ENCODE data around the gene TMEM250. TPM values are rescaled to one million over a fixed set of nuclear protein-coding genes. Genes with fewer than 3 reads are reported as not detected.

TMEM250 gene
- total and polyA plus RNA-seq, 9 of the 15 experiments (the other 6 are each of a cell fraction or from before 2014, with no cell fraction given) = 0.32 to 44.6 (median 12.2) TPM

DNA sequence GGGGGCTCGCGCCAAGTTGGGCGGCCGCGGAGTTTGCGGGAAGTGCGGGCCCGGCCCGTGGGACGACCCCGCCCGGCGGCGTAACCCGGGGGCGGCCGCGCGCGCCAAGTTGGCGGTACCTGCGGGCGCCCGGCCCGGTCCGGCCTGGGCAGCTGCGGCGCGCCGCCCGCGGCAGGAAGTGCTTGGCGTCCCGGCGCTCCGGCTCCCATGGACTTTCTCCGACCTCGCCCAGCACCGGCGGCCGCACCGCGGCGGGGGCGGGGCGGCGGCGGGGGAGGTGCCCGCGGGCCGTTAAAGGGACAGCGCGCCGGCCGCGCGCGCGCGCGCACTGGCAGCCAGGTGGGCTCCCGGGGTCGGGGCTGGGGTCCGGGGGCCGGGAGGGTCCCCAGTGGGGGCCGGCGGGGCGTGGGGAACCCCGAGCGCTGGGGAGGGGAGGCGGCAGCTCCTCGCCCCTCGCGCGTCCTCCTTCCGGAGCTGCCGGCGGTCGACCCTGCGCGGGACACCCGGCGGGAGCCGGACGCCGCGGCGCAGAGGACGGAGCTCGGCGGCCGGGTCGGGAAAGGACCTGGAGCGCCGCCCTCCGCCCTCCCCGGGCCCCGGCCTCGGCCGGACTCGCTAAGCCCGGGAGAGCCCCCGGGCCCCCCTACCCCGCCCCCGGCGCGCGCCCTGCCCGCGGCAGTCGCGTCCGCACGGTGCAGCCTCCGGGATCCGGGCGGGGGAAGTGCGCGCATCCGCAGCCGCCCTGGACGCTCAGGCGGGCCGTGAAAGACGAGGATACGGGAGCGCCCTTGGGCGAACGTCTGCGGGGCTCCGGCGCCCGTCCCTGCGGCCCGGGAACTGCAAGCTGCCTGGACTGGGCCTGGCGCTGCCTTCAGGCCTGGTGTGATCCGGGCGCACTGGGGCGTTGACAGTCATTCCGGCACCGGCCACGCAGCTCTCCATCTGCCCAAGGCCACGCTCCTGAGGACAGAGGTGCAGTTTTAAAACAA is 23.3 kb downstream of the TMEM250 start, which contains the start of gene NACC2 (continued):
- TF ChIP-seq TAF1 (IDR thresholded peaks at IDR 0.05; ENCODE audit: control insufficient read depth, extremely low read depth, insufficient read depth, low read length, severe bottlenecking) = peak; percentile 67

DNA sequence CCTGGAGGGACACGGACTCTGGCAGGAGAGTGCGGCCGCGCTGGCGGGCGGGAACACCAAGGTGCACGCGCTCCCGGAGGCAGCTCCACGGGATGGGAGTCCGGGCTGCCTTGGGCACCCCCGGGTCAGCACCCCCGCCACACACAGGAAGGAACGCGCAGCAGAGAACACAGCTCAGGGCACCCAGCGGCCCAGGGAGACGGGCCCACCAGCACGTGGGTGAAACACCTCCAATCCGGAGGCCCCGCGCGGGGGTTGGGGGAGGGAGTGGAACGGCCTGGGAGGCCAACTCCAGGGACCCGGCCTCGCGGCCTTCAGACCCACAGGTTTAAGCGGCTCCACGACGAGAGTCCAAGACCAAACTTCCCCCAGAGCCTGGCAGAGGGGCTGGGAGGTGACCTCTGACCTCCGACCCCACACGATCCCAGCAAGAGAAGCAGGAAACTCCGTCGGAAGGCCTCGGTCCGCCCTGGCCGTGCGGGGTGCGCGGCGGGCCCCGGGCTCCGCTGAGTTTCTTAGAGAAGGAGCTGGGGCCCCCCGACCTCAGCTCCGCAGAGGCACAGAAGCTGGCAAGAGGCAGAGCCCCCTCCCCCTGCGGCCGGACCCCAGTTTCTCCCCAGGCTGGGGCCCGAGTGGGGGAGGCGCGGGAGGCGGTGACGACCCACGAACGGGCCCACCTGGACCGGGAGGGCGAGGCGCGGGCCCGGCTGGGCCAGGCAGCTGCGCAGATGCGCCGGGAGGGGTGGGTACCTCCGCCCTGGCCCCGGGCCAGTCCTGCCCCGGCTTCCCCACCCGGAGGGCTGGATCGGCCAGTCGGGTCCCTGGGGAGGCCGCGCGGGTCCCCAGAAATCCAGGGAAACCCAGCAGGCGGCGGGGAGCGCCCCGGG is 24.4 kb downstream of the TMEM250 start:
- intact Hi-C loops (cut with micrococcal nuclease) = loop anchor here (2.0 to 10.0 kb wide), 2 partner anchors 15 to 129 kb away; partner anchors contain the start of gene UBAC1
- Histone ChIP-seq H3K79me2 (ENCODE audit: control insufficient read depth, insufficient read depth, low read length) (peaks cover 55% of the 10 kb centered on the region), H3K9me1 (ENCODE audit: control insufficient read depth, insufficient read depth, low read length) (no peaks in the 10 kb centered on the region), H3K4me1 (replicated peaks in 1 of 2; ENCODE audit: control insufficient read depth in 2 of 2, insufficient read depth in 2 of 2, low read length in 2 of 2) (peaks cover 20 to 70% of the 10 kb centered on the region in 2 experiments; a peak in 4 of 5 replicates), H4K20me1 (replicated peaks; ENCODE audit: control insufficient read depth, insufficient read depth, low read length) (peaks cover 13% of the 10 kb centered on the region; the same call in 1 of the 2 replicates), H3K27ac (ENCODE audit: extremely low read depth, low read depth, low read length) (peak overlapping the region; percentile 93), H3K36me3 (ENCODE audit: control insufficient read depth, insufficient read depth, low read length) (peaks cover 22% of the 10 kb centered on the region; the same call in 2 of the 3 replicates), H2AFZ (ENCODE audit: low read depth, low read length) (peak overlapping the region; percentile 62; the same call in 1 of the 2 replicates), H3K9me3 (replicated peaks; ENCODE audit: control insufficient read depth, insufficient read depth, low read depth, low read length) (no peaks in the 10 kb centered on the region), H3K4me3 (peak overlapping the region; percentile 70), H3K9ac (ENCODE audit: insufficient read depth in 1 of 2, low read depth in 2 of 2, low read length in 2 of 2) (peak overlapping the region; percentile 78 to 98), H3K4me2 (ENCODE audit: insufficient read depth, low read length) (peak overlapping the region; percentile 84), H3K27me3 (ENCODE audit: control insufficient read depth in 2 of 2, insufficient read depth in 2 of 2, low read length in 2 of 2) (no peaks in the 10 kb centered on the region)
- peak; percentile 69 for ATAC-seq
- no TSS peak for BruUV-seq (replicated peaks)
- in situ Hi-C loops (cut with MboI) = no loop called here
- WGBS (ENCODE audit: insufficient coverage, low coverage, missing lambda C conversion rate) = under 1% methylated on average over 51 of the region's 74 CpGs
- no peak for FAIRE-seq
- CTCF ChIA-PET (ENCODE audit: low intra/inter-chr PET ratio) = no interaction called here
- POLR2A ChIA-PET = interaction anchor here (0.6 to 2.1 kb wide), 9 partner anchors 8 to 135 kb away, joined by 3 to 9 read pairs (median 3); no protein-coding TSS in a partner anchor
- peak; percentile 78 to 87 (median 86) for DNase-seq (ENCODE audit: extremely low read depth in 1 of 4, low spot score in 3 of 4)
- no peak for TF ChIP-seq PHF20 (IDR thresholded peaks at IDR 0.05; ENCODE audit: partially characterized antibody)
- TF ChIP-seq, protein P1, sequence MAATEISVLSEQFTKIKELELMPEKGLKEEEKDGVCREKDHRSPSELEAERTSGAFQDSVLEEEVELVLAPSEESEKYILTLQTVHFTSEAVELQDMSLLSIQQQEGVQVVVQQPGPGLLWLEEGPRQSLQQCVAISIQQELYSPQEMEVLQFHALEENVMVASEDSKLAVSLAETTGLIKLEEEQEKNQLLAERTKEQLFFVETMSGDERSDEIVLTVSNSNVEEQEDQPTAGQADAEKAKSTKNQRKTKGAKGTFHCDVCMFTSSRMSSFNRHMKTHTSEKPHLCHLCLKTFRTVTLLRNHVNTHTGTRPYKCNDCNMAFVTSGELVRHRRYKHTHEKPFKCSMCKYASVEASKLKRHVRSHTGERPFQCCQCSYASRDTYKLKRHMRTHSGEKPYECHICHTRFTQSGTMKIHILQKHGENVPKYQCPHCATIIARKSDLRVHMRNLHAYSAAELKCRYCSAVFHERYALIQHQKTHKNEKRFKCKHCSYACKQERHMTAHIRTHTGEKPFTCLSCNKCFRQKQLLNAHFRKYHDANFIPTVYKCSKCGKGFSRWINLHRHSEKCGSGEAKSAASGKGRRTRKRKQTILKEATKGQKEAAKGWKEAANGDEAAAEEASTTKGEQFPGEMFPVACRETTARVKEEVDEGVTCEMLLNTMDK (IDR thresholded peaks at IDR 0.05; ENCODE audit: borderline replicate concordance, insufficient read depth, low read depth, low read length, poor library complexity, severe bottlenecking) = no peak
- TF ChIP-seq, protein P2, sequence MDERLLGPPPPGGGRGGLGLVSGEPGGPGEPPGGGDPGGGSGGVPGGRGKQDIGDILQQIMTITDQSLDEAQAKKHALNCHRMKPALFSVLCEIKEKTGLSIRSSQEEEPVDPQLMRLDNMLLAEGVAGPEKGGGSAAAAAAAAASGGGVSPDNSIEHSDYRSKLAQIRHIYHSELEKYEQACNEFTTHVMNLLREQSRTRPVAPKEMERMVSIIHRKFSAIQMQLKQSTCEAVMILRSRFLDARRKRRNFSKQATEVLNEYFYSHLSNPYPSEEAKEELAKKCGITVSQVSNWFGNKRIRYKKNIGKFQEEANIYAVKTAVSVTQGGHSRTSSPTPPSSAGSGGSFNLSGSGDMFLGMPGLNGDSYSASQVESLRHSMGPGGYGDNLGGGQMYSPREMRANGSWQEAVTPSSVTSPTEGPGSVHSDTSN (CRISPR knock-in tag; IDR thresholded peaks at IDR 0.05; ENCODE audit: low read depth) = no peak
- TF ChIP-seq, protein P2 (tag; conservative IDR thresholded peaks at IDR 0.05; ENCODE audit: low read depth) = no peak
- TF ChIP-seq GTF2F1 (IDR thresholded peaks at IDR 0.05; ENCODE audit: low read depth, low read length) = no peak
- TF ChIP-seq ZNF75A (CRISPR knock-in tag; IDR thresholded peaks at IDR 0.05) = no peak
- peak; percentile 23; the same call in 1 of the 2 replicates for TF ChIP-seq MTA3 (IDR thresholded peaks at IDR 0.05; ENCODE audit: borderline replicate concordance)
- TF ChIP-seq RCOR1 (IDR thresholded peaks at IDR 0.05; ENCODE audit: borderline replicate concordance in 1 of 2, low read depth in 2 of 2, low read length in 2 of 2) = no peak
- no peak for TF ChIP-seq TAL1 (IDR thresholded peaks at IDR 0.05)
- TF ChIP-seq SETDB1 (IDR thresholded peaks at IDR 0.05; ENCODE audit: low read length) = no peak
- no peak for TF ChIP-seq TBP (optimal IDR thresholded peaks at IDR 0.05; ENCODE audit: low read depth, low read length)
